Inferior parietal cortex (tissue), 1 donor: ENCODE data around the gene CYP24A1.

ENCODE experiments used
- DNase-seq: peaks from one replicate; pipeline ENCODE4 v3.0.0-alpha.2; 2016; ENCODE audit errors: extremely low spot score

The CYP24A1 gene

DNA sequence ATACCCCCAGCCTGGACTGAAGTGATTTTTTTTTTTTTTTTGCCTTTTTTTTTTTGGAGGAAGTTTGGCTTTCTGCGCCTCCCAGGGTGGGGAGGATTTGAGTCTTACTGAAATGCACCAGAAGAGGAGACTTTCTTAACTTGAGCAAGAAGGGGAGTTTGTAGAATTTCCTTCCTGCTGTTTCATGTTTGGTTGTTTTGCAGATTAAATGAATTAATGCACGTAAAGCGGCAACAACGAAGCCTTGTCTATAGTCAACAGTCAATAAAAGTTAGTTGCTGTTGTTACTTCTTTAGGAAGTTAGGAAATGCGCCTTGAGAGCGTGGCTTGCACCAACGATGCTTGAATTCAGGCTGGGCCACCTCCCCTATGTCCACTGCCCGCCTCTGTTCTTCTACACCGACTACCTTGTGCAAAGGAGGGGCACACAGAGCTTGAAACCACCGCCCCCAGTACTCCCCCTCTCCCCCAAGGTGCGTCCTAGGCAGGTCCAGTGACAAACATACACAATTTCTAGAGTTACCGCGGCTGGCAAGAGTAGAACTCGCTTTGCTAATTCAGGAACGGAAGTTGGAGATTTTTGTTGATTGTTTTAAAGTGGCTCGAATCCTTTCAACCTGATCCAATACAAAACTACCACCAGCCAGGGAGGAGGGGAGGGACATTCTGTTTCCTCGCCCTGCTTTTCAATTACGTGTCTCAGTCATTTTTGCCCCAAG lies 830 bp upstream of the CYP24A1 start:
- DNase-seq: no peak

DNA sequence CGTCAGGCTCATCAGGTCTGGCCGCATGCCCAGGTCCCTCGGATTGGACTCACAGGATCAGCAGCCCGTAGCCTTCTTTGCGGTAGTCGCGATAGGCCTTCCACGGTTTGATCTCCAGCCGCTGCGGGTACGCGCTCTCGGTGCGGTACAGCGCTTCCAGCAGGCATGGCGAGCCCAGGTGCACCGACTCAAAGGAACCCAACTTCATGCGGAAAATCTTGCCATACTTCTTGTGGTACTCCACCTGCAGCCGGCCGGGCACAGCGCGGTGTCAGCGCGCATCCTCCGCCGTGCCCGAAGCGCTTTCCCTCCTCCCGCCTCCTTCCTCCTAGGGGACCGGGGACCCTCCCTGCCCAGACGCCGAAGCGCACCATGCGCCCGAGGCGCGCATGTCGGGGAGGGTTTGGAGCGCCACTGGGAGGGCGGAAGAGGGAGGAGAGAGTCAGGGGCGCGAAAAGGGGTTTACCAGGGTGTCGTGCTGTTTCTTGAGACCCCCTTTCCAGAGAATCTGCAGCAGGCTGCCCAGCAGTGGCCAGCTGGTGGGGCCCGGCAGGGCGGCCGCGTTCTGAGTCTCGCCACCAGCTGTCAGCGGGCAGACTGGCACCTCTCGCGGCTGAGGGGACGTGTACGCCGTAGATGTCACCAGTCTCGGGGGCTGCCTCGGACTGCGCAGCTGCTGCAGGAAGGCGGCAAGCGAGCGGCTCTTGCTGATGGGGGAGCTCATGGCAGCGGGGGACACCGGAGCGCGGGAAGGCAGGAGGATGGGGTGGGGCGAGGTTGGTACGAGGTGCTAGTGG lies 732 bp downstream of the CYP24A1 start:
- DNase-seq: no peak

DNA sequence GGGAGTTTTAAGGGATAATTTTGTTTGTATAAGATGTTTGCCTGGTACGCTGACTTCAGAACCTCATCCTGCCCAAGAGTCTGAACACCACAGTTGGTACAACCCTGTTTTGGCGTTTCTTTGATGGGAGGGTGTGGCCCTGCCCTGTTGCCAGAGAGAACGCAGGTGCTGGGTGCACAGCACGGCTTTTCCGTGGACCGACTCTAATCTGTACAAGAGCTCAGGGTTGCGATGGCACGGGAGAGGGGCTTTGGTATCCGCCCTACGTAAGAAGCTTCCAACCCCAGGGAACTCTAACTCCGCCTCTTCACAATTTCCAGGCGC lies 1.3 kb downstream of the CYP24A1 start:
- DNase-seq: no peak

DNA sequence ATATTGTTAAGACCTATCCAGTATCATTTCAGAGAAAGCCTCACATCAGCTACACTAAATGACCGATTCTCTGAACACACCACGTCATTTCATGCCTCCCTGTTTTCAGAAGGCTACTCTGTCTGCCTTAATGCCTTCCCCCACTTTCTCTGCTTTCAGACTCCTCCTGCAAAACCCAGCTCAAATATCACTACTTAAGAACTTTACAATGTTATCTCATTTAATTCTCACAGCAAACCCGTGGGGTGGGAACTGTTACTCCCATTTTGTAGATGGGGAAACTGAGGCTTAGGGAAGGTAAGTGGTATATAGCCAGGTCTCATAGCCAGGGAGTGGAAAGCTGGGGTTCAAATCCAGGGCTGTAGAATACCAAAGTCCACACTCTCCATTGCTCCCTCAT lies 2.8 kb downstream of the CYP24A1 start:
- no peak for DNase-seq

DNA sequence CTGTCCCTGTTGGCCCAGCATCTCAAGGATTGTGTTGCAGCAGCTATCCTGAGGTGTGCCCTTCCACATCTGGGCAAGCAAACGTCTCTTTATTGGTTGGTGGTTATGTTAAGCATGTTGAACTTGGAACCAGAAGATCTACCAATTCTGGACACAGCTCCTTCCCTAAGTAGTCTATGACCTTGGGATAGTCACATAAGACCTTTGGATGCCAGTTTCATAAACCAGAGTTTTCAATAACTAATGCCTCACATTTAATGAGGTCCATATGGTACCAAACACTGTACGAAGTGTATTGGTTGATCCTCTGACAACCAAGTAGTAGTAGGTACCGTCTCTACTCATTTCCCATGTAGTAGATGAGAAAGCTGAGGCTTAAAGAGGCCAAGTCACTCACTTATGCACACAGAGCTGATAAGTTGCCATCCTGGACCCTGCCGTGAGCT lies 3.7 kb downstream of the CYP24A1 start:
- DNase-seq: no peak

- DNase-seq: no peak
Observed at GRCh38 chr20:54168961-54169862, 4.6 kb downstream of the CYP24A1 start.

DNA sequence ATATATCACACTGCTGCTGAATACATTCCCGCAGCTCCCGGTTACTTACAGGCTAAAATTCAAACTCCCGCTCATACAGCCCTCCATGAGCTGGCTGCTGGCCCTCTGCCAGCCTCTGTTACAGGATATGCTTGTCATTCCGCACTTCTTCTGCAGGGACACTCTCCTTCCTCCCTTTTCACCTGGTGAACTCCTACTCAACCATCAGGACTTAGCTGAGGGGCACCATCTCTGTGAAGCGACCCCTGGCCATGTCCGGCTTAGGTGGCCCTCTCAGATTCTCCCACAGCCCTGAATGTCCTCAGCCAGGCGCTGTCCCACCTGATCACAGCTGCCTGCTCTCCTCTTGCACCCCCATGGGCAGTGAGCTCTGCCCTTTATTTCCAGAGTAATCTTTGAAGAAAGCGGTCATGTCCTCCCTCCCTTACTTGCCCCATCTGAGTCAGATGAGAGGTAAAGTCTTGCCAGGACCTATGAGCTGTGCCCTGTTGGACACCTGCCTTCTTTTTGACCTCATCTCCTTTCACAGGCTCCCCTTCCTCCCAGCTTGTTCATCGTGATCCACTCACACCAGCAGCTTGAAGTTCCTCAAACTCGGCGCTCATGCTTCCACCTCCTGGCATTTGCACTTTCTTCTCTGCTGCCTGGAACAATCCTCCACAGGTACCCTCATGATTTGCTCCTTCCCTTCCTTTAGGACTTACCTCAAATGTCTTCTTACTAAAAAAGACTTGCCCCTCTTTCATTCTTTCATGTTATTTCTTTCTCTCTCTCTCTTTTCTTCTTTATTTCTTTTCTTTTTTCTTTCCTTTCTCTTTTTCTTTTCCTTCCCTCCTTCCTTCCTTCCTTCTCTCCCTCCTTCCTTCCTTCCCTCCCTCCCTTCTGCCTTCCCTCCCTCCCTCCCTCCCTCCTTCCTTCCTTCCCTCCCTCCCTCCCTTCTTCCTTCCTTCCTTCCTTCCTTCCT lies 5.6 kb downstream of the CYP24A1 start:
- no peak for DNase-seq

DNA sequence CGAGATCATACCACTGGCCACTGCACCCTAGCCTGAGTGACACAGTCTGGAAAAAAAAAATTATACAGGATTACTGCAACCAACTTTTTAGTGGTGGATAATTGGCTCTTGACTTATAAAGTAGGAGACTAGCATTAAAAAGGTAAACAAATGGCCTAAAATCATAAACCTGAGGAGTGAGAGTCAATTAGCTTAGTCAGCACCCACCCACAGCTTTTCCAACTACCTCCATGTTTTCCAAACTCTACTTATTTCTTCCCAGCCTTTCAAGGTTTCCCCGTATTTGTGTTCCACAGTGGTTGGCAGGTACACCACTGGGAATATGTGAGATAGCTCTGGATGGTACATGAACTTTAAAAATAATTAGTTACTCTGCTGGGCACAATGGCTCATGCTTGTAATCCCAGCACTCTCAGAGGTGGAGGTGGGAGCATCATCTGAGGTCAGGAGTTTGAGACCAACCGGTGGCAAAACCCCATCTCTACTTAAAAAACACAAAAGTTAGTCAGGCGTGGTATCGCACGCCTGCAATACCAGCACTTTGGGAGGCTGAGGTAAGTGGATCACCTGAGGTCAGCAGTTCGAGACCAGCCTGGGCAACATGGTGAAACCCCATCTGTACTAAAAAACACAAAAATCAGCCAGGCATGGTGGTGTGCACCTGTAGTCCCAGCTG lies 6.7 kb downstream of the CYP24A1 start:
- no peak for DNase-seq

GRCh38 chr20:54165803-54166202 lies 8.0 kb downstream of the CYP24A1 start:
- DNase-seq: no peak

DNA sequence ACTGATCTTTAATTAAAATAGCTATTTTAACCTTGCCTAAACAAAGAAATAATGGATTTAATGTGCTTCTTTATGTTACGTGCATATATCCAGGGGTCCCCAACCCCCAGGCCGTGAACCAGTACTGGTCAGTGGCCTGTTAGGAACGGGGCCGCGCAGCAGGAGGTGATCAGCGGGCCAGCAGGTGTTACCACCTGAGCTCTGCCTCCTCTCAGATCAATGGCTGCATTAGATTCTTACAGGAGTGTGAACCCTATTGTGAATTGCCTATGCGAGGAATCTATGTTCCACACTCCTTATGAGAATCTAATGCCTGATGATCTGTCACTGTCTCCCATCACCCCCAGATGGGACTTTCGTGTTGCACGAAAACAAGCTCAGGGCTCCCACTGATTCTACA lies 8.8 kb downstream of the CYP24A1 start:
- DNase-seq: no peak

GRCh38 chr20:54163402-54163801 lies 10.4 kb downstream of the CYP24A1 start:
- no peak for DNase-seq

GRCh38 chr20:54162378-54163009 lies 11.3 kb downstream of the CYP24A1 start:
- DNase-seq: peak; percentile 13

- no peak for DNase-seq
Observed at GRCh38 chr20:54161821-54162149, 12.0 kb downstream of the CYP24A1 start.

- no peak for DNase-seq
Observed at GRCh38 chr20:54161008-54161820, 12.6 kb downstream of the CYP24A1 start.

GRCh38 chr20:54160065-54161007 lies 13.4 kb downstream of the CYP24A1 start:
- DNase-seq: no peak

- no peak for DNase-seq
Observed at GRCh38 chr20:54158856-54159418, 14.8 kb downstream of the CYP24A1 start.

DNA sequence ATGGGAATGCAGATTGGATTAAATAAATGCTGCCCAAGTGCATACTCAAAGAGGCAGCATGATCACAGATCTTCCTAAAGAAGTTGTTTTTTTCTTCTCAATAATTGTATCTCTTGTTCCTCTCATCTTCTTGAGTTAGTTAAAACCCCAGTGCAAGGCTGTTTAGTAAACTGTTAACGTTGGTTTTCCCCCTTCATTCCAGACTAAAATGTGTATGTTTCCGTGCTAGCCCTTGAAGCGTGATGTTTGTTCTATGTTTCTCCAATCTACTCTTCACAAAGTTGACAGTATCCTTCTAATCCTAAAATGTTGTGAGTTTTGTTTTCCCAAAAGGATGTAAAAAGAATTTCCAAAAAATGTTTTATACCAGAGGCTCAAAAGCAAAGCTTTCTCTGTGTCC lies 15.6 kb downstream of the CYP24A1 start:
- no peak for DNase-seq
